HEK293T (cell line): Measurements from ENCODE around the gene NR3C2.

Source experiments
- CTCF ChIA-PET: fragments of 350-600 bp; formaldehyde crosslinking; extraction: SDS; loops from one replicate; lab custom pipeline; 2021; ENCODE audit warnings: antibody characterized with exemption, inconsistent platforms; lab: Yijun Ruan, JAX
- POLR2A ChIA-PET: fragments of 350-600 bp; formaldehyde crosslinking; extraction: SDS; loops from one replicate; lab custom pipeline; 2020; ENCODE audit warnings: antibody characterized with exemption, inconsistent platforms; lab: Yijun Ruan, JAX
- DNase-seq: peaks from one replicate; pipeline ENCODE4 v3.0.0; 2012; ENCODE audit warnings: mixed read lengths; ENCODE audit errors: extremely low spot score
- ARNT ChIP-seq: fragments of 450-650 bp; IDR thresholded peaks from 2 replicates; pipeline ENCODE4 v1.6.1; 2017; ENCODE audit warnings: mild to moderate bottlenecking
- BHLHE40 ChIP-seq: fragments of 450-650 bp; IDR thresholded peaks from 2 replicates; pipeline ENCODE4 v1.6.1; 2016; ENCODE audit warnings: mild to moderate bottlenecking, moderate library complexity, borderline replicate concordance
- CTBP1 ChIP-seq: fragments of 450-650 bp; IDR thresholded peaks from 2 replicates; pipeline ENCODE4 v1.6.1; 2016; ENCODE audit warnings: borderline replicate concordance
- ELF4 ChIP-seq: fragments of 450-650 bp; IDR thresholded peaks from 2 replicates; pipeline ENCODE4 v1.6.1; 2017; ENCODE audit warnings: antibody characterized with exemption
- FOXA1 ChIP-seq: fragments of 450-650 bp; IDR thresholded peaks from 2 replicates; pipeline ENCODE4 v1.6.1; 2016; ENCODE audit warnings: mild to moderate bottlenecking
- FOXK2 ChIP-seq: fragments of 450-650 bp; IDR thresholded peaks from 2 replicates; pipeline ENCODE4 v1.6.1; 2016; ENCODE audit warnings: mild to moderate bottlenecking
- FOXM1 ChIP-seq: fragments of 450-650 bp; IDR thresholded peaks from 2 replicates; pipeline ENCODE4 v1.6.1; 2017; ENCODE audit warnings: mild to moderate bottlenecking, borderline replicate concordance
- HDGF ChIP-seq: fragments of 450-650 bp; IDR thresholded peaks from 2 replicates; pipeline ENCODE4 v1.6.1; 2017; ENCODE audit warnings: antibody characterized with exemption, borderline replicate concordance
- L3MBTL2 ChIP-seq: fragments of 450-650 bp; conservative IDR thresholded peaks from 2 replicates; pipeline ENCODE4 v1.6.1; 2016; ENCODE audit warnings: mild to moderate bottlenecking
- LEF1 ChIP-seq: fragments of 450-650 bp; IDR thresholded peaks from 2 replicates; pipeline ENCODE4 v1.6.1; 2017; ENCODE audit warnings: mild to moderate bottlenecking, borderline replicate concordance
- NFRKB ChIP-seq: fragments of 450-650 bp; IDR thresholded peaks from 2 replicates; pipeline ENCODE4 v1.6.1; 2016; ENCODE audit warnings: mild to moderate bottlenecking, moderate library complexity
- PKNOX1 ChIP-seq: fragments of 450-650 bp; IDR thresholded peaks from 2 replicates; pipeline ENCODE4 v1.6.1; 2016
- SP1 ChIP-seq: fragments of 450-650 bp; IDR thresholded peaks from 2 replicates; pipeline ENCODE4 v1.6.1; 2017
- SUZ12 ChIP-seq: fragments of 450-650 bp; IDR thresholded peaks from 2 replicates; pipeline ENCODE4 v1.6.1; 2016; ENCODE audit warnings: mild to moderate bottlenecking
- TARDBP ChIP-seq: fragments of 450-650 bp; IDR thresholded peaks from 2 replicates; pipeline ENCODE4 v1.6.1; 2016
- ZNF384 ChIP-seq: fragments of 450-650 bp; IDR thresholded peaks from 2 replicates; pipeline ENCODE4 v1.6.1; 2016

Gene NR3C2

GRCh38 chr4:148205476-148205875 lies 236.7 kb downstream of the NR3C2 start:
- POLR2A ChIA-PET: no interaction called here
- DNase-seq: no peak
- CTCF ChIA-PET: no interaction called here
- TF ChIP-seq FOXK2 (no peak), LEF1 (no peak), ARNT (no peak), ELF4 (no peak), HDGF (no peak), NFRKB (no peak), SP1 (no peak), ZNF384 (no peak), FOXA1 (no peak), PKNOX1 (no peak)

DNA sequence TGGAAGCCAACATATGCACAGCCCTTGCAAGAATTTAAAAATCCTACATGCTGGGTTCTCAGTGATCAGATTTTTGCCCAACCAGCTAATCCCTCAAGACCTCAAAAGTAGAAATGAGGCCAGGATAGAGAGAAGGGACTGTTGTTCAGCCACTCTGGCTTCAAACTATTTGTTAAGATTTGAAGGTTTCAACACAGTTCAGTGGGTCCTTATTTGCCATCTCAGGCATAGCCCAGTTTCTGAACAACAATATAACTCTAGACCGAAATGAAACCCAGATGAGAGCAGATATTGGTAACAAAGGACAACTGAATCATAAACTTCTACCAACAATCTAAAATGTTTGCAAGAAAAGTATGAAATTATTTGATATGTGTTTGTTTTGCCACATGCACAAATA lies 237.3 kb downstream of the NR3C2 start:
- no peak for DNase-seq
- POLR2A ChIA-PET: no interaction called here
- CTCF ChIA-PET: no interaction called here
- TF ChIP-seq SP1: no peak

DNA sequence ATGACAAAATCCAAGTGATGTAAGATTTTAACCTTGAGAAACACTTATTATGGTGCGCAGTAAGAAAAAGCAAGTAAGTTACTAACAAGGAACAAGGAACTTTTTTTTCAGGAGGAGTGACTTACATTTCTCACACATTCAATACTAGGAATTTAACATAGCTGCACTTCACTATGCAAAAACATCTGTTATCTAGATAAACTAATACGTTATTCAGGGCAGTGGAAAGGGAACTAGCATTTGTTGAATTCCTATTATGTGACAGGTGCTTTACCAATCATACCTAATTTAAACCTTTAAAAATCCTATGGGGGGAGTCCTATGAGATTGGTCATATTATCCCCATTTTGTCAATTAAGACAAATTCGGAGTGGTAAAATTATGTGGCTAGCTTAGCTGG lies 238.0 kb downstream of the NR3C2 start:
- ChIA-PET POLR2A (no interaction called here), CTCF (no interaction called here)

DNA sequence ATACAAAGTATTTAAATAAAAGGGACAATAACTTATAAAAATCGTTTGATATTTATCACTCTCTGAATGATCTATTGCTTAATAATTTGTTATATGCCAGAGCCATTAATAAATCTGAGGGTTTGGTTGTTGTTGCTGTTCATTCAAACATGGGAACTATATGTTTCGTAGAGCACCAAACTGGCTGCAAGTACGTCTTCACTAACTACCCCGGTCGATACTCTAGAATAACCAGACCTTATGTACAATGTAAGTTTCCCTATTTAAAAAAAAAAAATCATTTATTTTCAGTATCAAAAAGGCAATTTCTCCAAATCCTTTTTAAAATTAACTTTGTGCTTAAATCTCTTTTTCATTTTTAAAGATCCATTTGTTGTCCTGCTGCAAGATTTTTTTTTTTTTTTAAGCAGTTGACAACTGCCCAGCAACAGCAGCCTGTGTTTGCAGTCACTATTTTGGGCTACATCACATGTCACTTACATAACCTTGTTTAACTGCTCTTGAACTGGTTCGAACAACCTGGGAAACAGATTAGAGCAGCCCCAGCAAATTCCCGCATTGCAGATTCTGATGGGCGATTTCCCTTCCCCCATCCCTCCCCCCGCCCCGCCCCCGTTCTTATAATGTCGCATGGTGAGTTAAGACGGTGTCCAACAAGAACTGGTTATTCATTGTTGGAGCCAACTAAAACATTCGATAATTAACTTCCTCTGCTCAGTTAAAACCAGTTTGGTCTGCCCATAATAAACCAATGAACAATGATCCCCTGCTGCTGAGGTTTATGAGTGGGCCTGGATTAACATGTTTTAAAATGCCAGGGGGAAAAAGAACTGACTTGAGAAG lies 238.9 kb downstream of the NR3C2 start:
- TF ChIP-seq FOXM1 (no peak), LEF1 (no peak), SP1 (no peak), SUZ12 (no peak), FOXA1 (no peak), ARNT (no peak), PKNOX1 (peak; percentile 65), FOXK2 (no peak), HDGF (no peak), ZNF384 (peak; percentile 70), CTBP1 (peak; percentile 56; the same call in 1 of the 2 replicates)
- peak; percentile 43 for DNase-seq
- POLR2A ChIA-PET: no interaction called here
- CTCF ChIA-PET: no interaction called here

More for the DNA sequence above, 238.0 kb downstream of the NR3C2 start:
- TF ChIP-seq LEF1 (no peak), ZNF384 (no peak), SUZ12 (no peak), ELF4 (no peak), FOXM1 (no peak), L3MBTL2 (no peak), SP1 (no peak), FOXK2 (no peak), HDGF (no peak), CTBP1 (no peak), PKNOX1 (no peak)
- DNase-seq: no peak

DNA sequence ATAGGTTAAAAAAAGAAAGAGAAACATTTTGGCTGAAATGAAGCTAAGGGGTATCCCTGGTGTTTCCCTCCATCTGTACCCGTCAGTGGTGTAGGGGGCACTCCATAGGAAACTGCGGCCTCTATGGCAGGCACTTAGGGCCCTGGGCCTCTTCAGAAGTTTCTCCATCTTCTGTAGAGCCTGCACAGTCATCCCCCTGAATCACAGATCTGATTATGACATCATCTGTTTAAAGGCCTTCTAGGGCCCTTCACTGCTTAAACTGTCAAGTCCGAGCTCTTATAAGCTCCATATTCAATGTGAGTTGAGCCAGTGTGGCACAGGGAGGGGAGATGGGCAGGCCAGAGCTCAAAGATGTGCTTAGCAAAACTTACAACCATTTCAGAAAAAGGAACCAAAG lies 241.3 kb downstream of the NR3C2 start:
- TF ChIP-seq FOXK2: no peak
- TF ChIP-seq PKNOX1: no peak
- TF ChIP-seq LEF1: no peak
- no peak for DNase-seq
- CTCF ChIA-PET: interaction anchor here (0.7 kb wide), 1 partner anchor 29 kb away, joined by 3 read pairs; no protein-coding TSS in a partner anchor
- POLR2A ChIA-PET: no interaction called here

DNA sequence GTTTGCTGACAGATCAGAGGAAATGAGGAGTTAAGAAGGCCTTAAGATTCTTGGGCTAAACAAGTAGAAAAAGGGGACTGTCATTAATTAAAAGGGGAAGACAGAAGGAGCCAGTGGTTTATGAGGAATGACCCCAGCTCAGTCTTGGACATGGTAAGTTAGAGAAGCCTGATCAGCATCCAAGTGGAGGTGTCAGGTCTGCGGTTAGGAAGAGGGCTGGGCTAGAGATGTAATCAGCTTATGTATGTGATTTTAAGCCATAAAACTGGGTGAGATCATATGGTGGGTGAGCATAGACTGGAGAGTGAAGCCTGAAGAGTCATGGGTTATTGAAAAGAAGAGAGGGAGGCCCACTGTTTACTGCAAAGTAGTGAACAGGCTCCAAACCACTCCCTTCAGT lies 246.1 kb downstream of the NR3C2 start:
- no peak for DNase-seq
- TF ChIP-seq SUZ12 (no peak), TARDBP (no peak), LEF1 (no peak), CTBP1 (no peak), BHLHE40 (no peak), PKNOX1 (no peak), ELF4 (no peak), ZNF384 (no peak), SP1 (no peak), FOXM1 (no peak), HDGF (no peak), ARNT (no peak), FOXK2 (no peak), L3MBTL2 (no peak), NFRKB (no peak), FOXA1 (no peak)
- ChIA-PET CTCF (interaction anchor here (1.4 kb wide), 1 partner anchor 15 kb away, joined by 3 read pairs; no protein-coding TSS in a partner anchor), POLR2A (no interaction called here)
